ENCODE results near the gene ADA.
"Not testable (repeated sequence)": the region's sequence is repeated elsewhere in the genome, so short reads cannot be mapped to it uniquely, and the experiment has no call there.

Gene ADA

GRCh38 chr20:44596010-44596409 lies 55.5 kb downstream of the ADA start:
- DNase-seq (ENCODE audit: low read depth), result peak; percentile 68
- no peak overlapping the region for H3K4me3 ChIP-seq (ENCODE audit: low read length)
- TF ChIP-seq CTCF (IDR thresholded peaks at IDR 0.05; ENCODE audit: insufficient read depth, low read depth, low read length, missing control alignments), result no peak

- no peak overlapping the region for H3K4me3 ChIP-seq (ENCODE audit: low read length)
- peak; percentile 56 for DNase-seq (ENCODE audit: low read depth)
- TF ChIP-seq CTCF (IDR thresholded peaks at IDR 0.05; ENCODE audit: insufficient read depth, low read depth, low read length, missing control alignments), result no peak
Observed at GRCh38 chr20:44594730-44595129, 56.8 kb downstream of the ADA start.

GRCh38 chr20:44593751-44594150 lies 57.7 kb downstream of the ADA start:
- no peak for DNase-seq (ENCODE audit: low read depth)
- TF ChIP-seq CTCF (IDR thresholded peaks at IDR 0.05; ENCODE audit: insufficient read depth, low read depth, low read length, missing control alignments), result no peak

GRCh38 chr20:44592366-44592765 lies 59.1 kb downstream of the ADA start:
- no peak for TF ChIP-seq CTCF (IDR thresholded peaks at IDR 0.05; ENCODE audit: insufficient read depth, low read depth, low read length, missing control alignments)
- no peak for DNase-seq (ENCODE audit: low read depth)
- no peak overlapping the region for H3K4me3 ChIP-seq (ENCODE audit: low read length)

More at GRCh38 chr20:44593751-44594150, 57.7 kb downstream of the ADA start:
- H3K4me3 ChIP-seq (ENCODE audit: low read length), result no peak overlapping the region

- H3K4me3 ChIP-seq (ENCODE audit: low read length), result no peak overlapping the region
- DNase-seq (ENCODE audit: low read depth), result no peak
- no peak for TF ChIP-seq CTCF (IDR thresholded peaks at IDR 0.05; ENCODE audit: insufficient read depth, low read depth, low read length, missing control alignments)
Observed at GRCh38 chr20:44590980-44591778, 60.3 kb downstream of the ADA start.

GRCh38 chr20:44589537-44589936 lies 62.0 kb downstream of the ADA start:
- no peak for DNase-seq (ENCODE audit: low read depth)
- no peak for TF ChIP-seq CTCF (IDR thresholded peaks at IDR 0.05; ENCODE audit: insufficient read depth, low read depth, low read length, missing control alignments)
- H3K4me3 ChIP-seq (ENCODE audit: low read length), result no peak overlapping the region

- H3K4me3 ChIP-seq (ENCODE audit: low read length); DNase-seq (ENCODE audit: low read depth): not testable (repeated sequence)
Observed at GRCh38 chr20:44588321-44588720, 63.2 kb downstream of the ADA start.

All from epithelial cell of esophagus (primary cell).